HG02885 (cell line): Measurements from ENCODE around the gene KIF26B.

ENCODE experiments used
- ATAC-seq: cut with Tn5 transposase; IDR thresholded peaks from one replicate; pipeline ENCODE4 v1.9.1; 2021; ENCODE audit warnings: mild to moderate bottlenecking; ENCODE audit not compliant: unreplicated experiment, poor library complexity

KIF26B gene

GRCh38 chr1:245572709-245573108 is 417.9 kb downstream of the KIF26B start:
- ATAC-seq, result no peak

DNA sequence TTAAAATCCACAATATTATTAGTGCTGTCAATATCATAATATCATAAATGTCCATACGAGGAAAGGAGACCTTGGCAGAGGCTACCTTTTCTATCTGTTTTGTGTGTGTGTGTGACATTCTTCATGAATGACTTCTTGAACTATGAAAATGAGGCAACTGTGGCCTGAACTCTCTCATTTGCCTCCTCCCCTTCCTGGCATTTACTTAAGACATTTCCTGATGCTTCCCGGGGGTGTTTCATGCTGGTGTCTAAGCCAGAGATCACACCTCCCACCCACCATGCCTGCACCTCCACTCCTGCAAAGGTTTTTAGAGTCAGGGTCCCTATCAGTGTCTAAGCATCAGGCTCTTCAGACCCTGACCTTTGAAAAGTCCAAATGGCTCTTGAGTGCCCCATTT is 420.9 kb downstream of the KIF26B start:
- no peak for ATAC-seq

DNA sequence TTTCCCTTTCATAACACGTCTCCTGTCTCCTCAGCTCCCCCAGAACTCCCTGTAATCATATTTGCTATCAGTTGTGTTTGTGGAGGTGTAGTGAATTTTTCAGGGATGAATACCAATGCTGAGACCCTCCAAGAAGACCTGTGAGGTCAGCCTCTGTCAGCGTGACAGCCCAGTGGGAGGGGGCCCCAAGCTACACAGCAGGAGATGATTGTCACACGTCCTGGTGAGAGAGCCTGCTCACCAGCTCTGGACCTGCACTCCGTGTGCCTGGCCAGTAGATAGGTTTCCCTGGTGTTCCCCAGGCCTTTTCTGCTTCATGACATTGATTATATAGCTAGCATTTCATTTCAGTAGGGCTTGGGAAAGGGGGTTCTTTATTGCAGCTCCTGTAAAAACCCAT is 421.5 kb downstream of the KIF26B start:
- no peak for ATAC-seq

GRCh38 chr1:245577191-245578157 is 422.7 kb downstream of the KIF26B start:
- ATAC-seq, result no peak

DNA sequence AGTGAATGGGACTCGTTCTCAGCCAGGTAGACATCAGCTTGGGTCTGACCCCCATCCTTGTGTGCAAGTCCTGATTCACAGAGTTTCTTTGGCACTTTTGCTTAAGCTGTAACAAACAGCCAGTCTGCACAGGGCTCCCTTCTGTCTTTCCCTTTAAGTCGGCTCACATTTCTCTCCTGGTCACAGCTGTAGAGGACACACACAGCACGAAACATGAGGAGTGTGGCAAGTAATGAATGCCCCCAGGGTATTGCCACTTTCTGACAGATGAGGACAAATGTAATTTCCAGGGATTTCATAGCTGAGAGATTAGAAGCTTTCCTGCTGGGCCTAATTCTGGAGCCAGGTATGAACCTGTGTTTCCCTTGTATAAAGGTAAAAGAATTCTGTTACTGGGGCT is 423.5 kb downstream of the KIF26B start:
- ATAC-seq, result no peak

- ATAC-seq, result no peak
These were observed 424.0 kb downstream of the KIF26B start for GRCh38 chr1:245578771-245579170.

DNA sequence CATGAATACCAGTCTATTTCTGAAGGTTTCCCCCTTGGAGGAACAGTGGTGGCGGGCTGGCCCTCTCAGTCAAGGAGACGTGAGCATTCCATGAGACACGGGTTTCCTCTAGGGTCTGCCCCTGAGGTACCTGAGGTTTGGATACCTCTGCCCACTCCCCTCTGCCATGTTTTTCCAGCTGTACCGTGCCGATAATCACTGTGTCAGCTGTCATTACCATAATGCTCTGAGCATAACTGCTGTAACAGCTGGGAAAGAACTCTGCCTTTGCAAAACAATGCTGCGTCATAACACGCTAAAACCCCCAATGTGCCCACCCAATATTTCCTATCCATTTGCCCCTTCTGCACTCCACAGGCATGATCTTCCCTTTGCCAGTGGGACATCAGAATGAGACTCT is 425.1 kb downstream of the KIF26B start:
- ATAC-seq, result no peak

GRCh38 chr1:245580651-245581050 is 425.9 kb downstream of the KIF26B start:
- ATAC-seq, result no peak

DNA sequence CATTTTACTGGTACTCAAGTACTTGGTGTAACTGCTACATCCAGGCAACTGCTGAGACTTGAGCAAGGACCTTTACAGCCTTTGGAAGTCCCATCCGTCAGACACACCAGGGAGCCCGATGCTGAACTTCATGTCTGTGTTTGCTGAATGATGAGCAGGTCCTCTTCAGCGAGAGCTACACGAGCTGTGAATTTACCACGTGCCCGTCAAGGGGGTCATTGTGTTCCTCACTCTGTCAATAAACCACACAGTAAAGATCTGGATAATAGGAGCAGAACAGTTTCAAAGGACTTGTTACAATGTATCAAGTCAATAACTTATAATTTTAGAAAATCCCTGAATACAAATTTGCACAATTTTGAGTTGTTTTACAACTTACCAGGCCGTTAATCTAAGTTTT is 427.2 kb downstream of the KIF26B start:
- no peak for ATAC-seq

DNA sequence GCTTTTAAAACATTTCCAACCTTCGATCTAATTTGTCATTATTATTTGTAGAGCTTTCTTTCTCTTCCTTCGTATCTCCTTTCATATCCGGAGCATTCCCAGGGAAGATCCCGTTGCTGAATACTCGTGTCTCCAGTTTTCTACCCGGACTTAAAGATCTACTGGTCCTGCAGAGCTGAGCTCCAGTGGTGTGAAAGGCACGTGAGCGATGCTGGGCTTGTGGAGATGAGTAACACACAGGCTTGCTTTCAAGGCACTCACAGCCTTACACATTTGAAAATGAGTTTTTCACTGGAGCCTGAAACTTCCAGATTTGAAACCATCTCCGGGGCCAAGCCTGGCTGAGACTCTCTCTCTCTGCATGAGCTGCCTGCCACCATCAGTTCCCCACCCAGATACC is 428.3 kb downstream of the KIF26B start:
- no peak for ATAC-seq

- no peak for ATAC-seq
These were observed 429.0 kb downstream of the KIF26B start for GRCh38 chr1:245583575-245584330.

- no peak for ATAC-seq
These were observed 430.6 kb downstream of the KIF26B start for GRCh38 chr1:245585252-245585959.

- no peak for ATAC-seq
These were observed 432.8 kb downstream of the KIF26B start for GRCh38 chr1:245587435-245588115.

DNA sequence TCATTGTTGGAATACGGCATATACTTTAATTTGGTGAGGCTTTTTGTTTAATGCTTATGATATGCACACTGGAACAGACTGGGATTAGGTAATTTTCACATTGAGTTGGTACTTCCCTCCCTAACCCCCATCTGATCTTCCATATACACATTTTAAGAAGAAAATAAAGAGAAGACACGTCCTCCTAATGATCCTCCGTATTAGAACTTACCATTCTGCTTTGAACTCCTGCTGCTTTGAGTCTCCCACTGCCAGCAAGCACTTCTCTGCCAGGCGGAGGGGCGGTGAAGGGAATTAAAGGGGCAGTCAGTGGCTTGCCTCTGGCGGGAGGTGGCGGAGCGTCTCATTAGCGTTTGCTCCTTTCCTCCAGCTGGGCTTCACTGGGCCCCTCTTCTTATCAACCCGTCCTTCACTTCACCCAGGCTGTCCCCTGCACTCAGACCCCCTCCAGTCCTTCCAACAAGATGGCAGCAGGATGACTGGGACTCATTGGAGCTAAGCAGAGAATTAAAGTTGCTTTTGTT is 433.4 kb downstream of the KIF26B start:
- ATAC-seq, result no peak

- no peak for ATAC-seq
These were observed 434.5 kb downstream of the KIF26B start for GRCh38 chr1:245589316-245589715.

- no peak for ATAC-seq
These were observed 435.1 kb downstream of the KIF26B start for GRCh38 chr1:245589906-245590305.

GRCh38 chr1:245590726-245591125 is 435.9 kb downstream of the KIF26B start:
- no peak for ATAC-seq

GRCh38 chr1:245591346-245592188 is 436.8 kb downstream of the KIF26B start:
- ATAC-seq, result no peak

GRCh38 chr1:245592189-245592460 is 437.3 kb downstream of the KIF26B start:
- no peak for ATAC-seq
